Small intestine (tissue), 16 donors: Measurements from ENCODE around the gene TPPP. TPM values are rescaled to one million over a fixed set of nuclear protein-coding genes. Genes with fewer than 3 reads are reported as not detected.
"Not testable (repeated sequence)": the region's sequence is repeated elsewhere in the genome, so short reads cannot be mapped to it uniquely, and the experiment has no call there.

Experiments
- DNase-seq, 2 donors: peaks; one replicate each; pipeline versions ENCODE4 v3.0.0 to v3.0.0-alpha.2; 2013
- FAIRE-seq: peaks from 2 replicates; lab custom pipeline; 2012; peaks lifted over from hg19 to GRCh38; lab: Jason Lieb, UNC
- H3K27ac ChIP-seq, 3 donors: one replicate each; pipeline ENCODE4 v1.5.1; 2013; ENCODE audit warnings: low read length in 2 of 3, mild to moderate bottlenecking in 2 of 3, control low read depth in 1 of 3, inconsistent platforms in 1 of 3, low read depth in 1 of 3, moderate library complexity in 1 of 3
- H3K27me3 ChIP-seq, 3 donors: one replicate each; pipeline ENCODE4 v1.6.1; 2013; ENCODE audit warnings: low read length in 3 of 3, inconsistent platforms in 1 of 3; ENCODE audit not compliant: control insufficient read depth in 3 of 3, insufficient read depth in 3 of 3
- H3K36me3 ChIP-seq, 3 donors: one replicate each; pipeline ENCODE4 v1.6.1; 2013; ENCODE audit warnings: low read length in 3 of 3, inconsistent platforms in 1 of 3, low read depth in 1 of 3, mild to moderate bottlenecking in 1 of 3, moderate library complexity in 1 of 3; ENCODE audit not compliant: control insufficient read depth in 3 of 3, insufficient read depth in 2 of 3
- H3K4me1 ChIP-seq, 3 donors: one replicate each; pipeline ENCODE4 v1.6.1; 2013; ENCODE audit warnings: low read length in 2 of 3, inconsistent platforms in 1 of 3, low read depth in 1 of 3, mild to moderate bottlenecking in 1 of 3, moderate library complexity in 1 of 3; ENCODE audit not compliant: control insufficient read depth in 3 of 3, insufficient read depth in 2 of 3
- H3K4me3 ChIP-seq, 3 donors: one replicate each; pipeline ENCODE4 v1.5.1; 2013; ENCODE audit warnings: low read length in 3 of 3, control low read depth in 1 of 3, inconsistent platforms in 1 of 3, low read depth in 1 of 3, mild to moderate bottlenecking in 1 of 3, moderate library complexity in 1 of 3
- H3K9me3 ChIP-seq, 2 donors: one replicate each; pipeline ENCODE4 v1.6.1; 2013; ENCODE audit warnings: low read depth in 1 of 2, low read length in 1 of 2; ENCODE audit not compliant: control insufficient read depth in 2 of 2, insufficient read depth in 1 of 2
- WGBS, 3 donors: extraction: QIAGEN DNeasy Blood & Tissue Kit; methylation state at CpG; one replicate each; pipeline ENCODE4 v1.1.7; 2013; 5-methylcytosine and 5-hydroxymethylcytosine counted together
- long read RNA-seq, 10 donors: transcript quantifications; one replicate each; lab custom pipeline, GENCODE V29; 2026
- polyA plus RNA-seq, 4 donors: library from polyadenylated mRNA; stranded (reverse) in 3 of 4; unstranded in 1 of 4; fragments of 200-250 nt in 3 of 4; fragments of 120-200 nt in 1 of 4; gene quantifications; one replicate each; pipeline versions ENCODE4 v1.2.1 to v1.2.3, GENCODE V29; 2013
- donor health status: healthy with polysubstance abuse.
- donor health status: control.
- donor health status: control.
- donor health status: Bipolar disorder and iron deficiency.
- donor health status: healthy.

Gene TPPP
- 1 to 10 TPM; 3.0 to 6.3 (median 5.5) TPM for polyA plus RNA-seq
- long read RNA-seq, donor 1, full-length matches to known transcripts = 2 of 2 reads
- long read RNA-seq, donor 1, partial matches to known transcripts = 0 of 2 reads
- long read RNA-seq, donor 1, other reads (novel, unspliced or antisense) = 0 of 2 reads
- long read RNA-seq, donor 2 = 0 reads
- long read RNA-seq, donor 3 = 0 reads
- long read RNA-seq, donor 4 = 0 reads
- long read RNA-seq, donor 5 = 0 reads
- long read RNA-seq, donor 6, full-length matches to known transcripts = 1 of 1 reads
- long read RNA-seq, donor 6, partial matches to known transcripts = 0 of 1 reads
- long read RNA-seq, donor 6, other reads (novel, unspliced or antisense) = 0 of 1 reads
- long read RNA-seq, donor 7, full-length matches to known transcripts = 2 of 2 reads
- long read RNA-seq, donor 7, partial matches to known transcripts = 0 of 2 reads
- long read RNA-seq, donor 7, other reads (novel, unspliced or antisense) = 0 of 2 reads
- long read RNA-seq, donor 8 = 0 reads
- long read RNA-seq, donor 9 = 0 reads
- long read RNA-seq, donor 10, full-length matches to known transcripts = 4 of 4 reads
- long read RNA-seq, donor 10, partial matches to known transcripts = 0 of 4 reads
- long read RNA-seq, donor 10, other reads (novel, unspliced or antisense) = 0 of 4 reads

- H3K9me3 ChIP-seq, FAIRE-seq, H3K4me1 ChIP-seq, H3K36me3 ChIP-seq, H3K27me3 ChIP-seq: not testable (repeated sequence)
- H3K27ac ChIP-seq = peak within 1 kb of the TSS in 2 of 3 donors; percentile 55 to 62
- H3K4me3 ChIP-seq = peak within 1 kb of the TSS; percentile 30 to 69 (median 46)
- DNase-seq = peak; percentile 92
- WGBS, 3 donors = 0 to 1% (median 0%) methylated on average over 33 to 104 of the region's 109 CpGs
These were observed at the start of gene TPPP for GRCh38 chr5:693271-694041. Gene TPPP (minus strand): TSS chr5:693352. CDS start chr5:678060, 15,292 bp downstream.

- not testable (repeated sequence) for H3K27me3 ChIP-seq, DNase-seq, H3K36me3 ChIP-seq, H3K4me3 ChIP-seq, H3K27ac ChIP-seq, FAIRE-seq, H3K9me3 ChIP-seq, H3K4me1 ChIP-seq
- WGBS, 3 donors = 74 to 90% (median 87%) methylated on average over 6 of the region's 6 CpGs
These were observed 49.1 kb upstream of the TPPP start for GRCh38 chr5:742276-742675.

- 40 to 80% methylated on average over 1 of the region's 1 CpG; no CpG with 5 or more reads in 1 of the 3 donors for WGBS, 3 donors
- FAIRE-seq = not testable (repeated sequence)
These were observed 41.0 kb upstream of the TPPP start for GRCh38 chr5:734145-734544.

GRCh38 chr5:732754-733454 is 39.8 kb upstream of the TPPP start:
- H3K36me3 ChIP-seq = peaks cover 0 to 15% (median 0%) of the 10 kb centered on the region in 3 donors
- H3K27me3 ChIP-seq, H3K4me3 ChIP-seq, DNase-seq, H3K4me1 ChIP-seq, H3K27ac ChIP-seq, H3K9me3 ChIP-seq, FAIRE-seq: not testable (repeated sequence)
- 84 to 96% (median 90%) methylated on average over 7 to 9 of the region's 10 CpGs for WGBS, 3 donors

More at GRCh38 chr5:734145-734544, 41.0 kb upstream of the TPPP start:
- H3K36me3 ChIP-seq = peaks cover 0 to 15% (median 0%) of the 10 kb centered on the region in 3 donors
- H3K9me3 ChIP-seq, H3K4me1 ChIP-seq, H3K27me3 ChIP-seq, DNase-seq, H3K27ac ChIP-seq, H3K4me3 ChIP-seq: not testable (repeated sequence)

- H3K27me3 ChIP-seq, H3K9me3 ChIP-seq, DNase-seq, H3K4me1 ChIP-seq, FAIRE-seq, H3K4me3 ChIP-seq, H3K27ac ChIP-seq: not testable (repeated sequence)
- peaks cover 0 to 15% (median 0%) of the 10 kb centered on the region in 3 donors for H3K36me3 ChIP-seq
- 80 to 98% (median 80%) methylated on average over 4 to 5 of the region's 7 CpGs for WGBS, 3 donors
These were observed 36.1 kb upstream of the TPPP start for GRCh38 chr5:729225-729624.

GRCh38 chr5:727087-727486 is 33.9 kb upstream of the TPPP start:
- H3K4me3 ChIP-seq, FAIRE-seq, H3K36me3 ChIP-seq, H3K4me1 ChIP-seq, H3K27me3 ChIP-seq, H3K9me3 ChIP-seq, H3K27ac ChIP-seq: not testable (repeated sequence)
- 67 to 70% (median 68%) methylated on average over 4 to 8 of the region's 9 CpGs for WGBS, 3 donors
- DNase-seq = peak in 1 of 2 donors; percentile 11

- H3K27me3 ChIP-seq, H3K4me3 ChIP-seq, H3K27ac ChIP-seq, H3K36me3 ChIP-seq, FAIRE-seq, H3K4me1 ChIP-seq, DNase-seq: not testable (repeated sequence)
- peaks cover 0 to 12% of the 10 kb centered on the region in 2 donors for H3K9me3 ChIP-seq
- 73 to 92% (median 83%) methylated on average over 2 of the region's 6 CpGs for WGBS, 3 donors
These were observed 30.7 kb upstream of the TPPP start for GRCh38 chr5:723865-724264.
